ENCODE data around the gene SPATS2L.

The SPATS2L gene

DNA sequence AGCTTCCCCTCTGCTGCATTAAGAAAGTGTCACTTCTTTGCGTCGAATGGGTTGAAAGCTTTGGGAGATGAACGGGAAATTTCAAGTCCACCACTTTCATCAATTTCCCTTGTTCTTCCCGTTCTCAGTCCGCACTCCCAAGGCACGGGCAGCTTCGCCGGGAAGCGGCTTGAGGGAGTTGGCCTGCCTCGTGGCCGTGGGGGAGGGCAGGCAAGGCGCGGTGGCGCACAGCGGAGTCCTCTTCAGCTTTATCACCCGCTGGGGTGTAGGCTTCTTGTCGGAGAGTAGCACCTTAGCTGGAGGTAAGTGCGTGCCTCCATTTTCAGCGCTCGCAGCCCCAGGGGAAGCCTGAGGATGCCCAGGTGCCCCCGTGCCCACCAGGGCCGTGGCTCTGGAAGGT, 183.5 kb downstream of the SPATS2L start:
- in situ Hi-C loops (cut with HindIII; ENCODE audit: low sequenced_read_pairs), result no loop called here

GRCh38 chr2:200492656-200493055, 186.2 kb downstream of the SPATS2L start:
- in situ Hi-C loops (cut with HindIII; ENCODE audit: low sequenced_read_pairs), result no loop called here

DNA sequence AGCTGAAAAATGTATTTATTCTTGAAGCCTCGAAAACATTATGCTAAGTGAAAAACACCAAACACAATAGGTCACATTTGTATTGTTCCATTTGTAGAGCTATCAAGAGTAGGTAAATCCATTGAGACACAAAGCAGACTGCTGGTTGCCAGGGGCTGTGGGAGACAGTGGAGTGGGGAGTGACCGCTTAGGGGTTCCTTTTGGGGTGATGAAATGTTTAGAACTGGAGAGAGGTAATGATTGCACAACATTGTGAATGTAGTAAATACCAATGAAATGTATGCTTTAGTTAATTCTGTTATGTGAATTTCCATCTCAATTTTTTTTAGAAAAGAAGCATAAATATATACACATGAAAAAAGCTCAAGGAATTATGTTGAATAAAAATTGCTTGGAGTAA, 187.6 kb downstream of the SPATS2L start:
- in situ Hi-C loops (cut with HindIII; ENCODE audit: low sequenced_read_pairs), result no loop called here

DNA sequence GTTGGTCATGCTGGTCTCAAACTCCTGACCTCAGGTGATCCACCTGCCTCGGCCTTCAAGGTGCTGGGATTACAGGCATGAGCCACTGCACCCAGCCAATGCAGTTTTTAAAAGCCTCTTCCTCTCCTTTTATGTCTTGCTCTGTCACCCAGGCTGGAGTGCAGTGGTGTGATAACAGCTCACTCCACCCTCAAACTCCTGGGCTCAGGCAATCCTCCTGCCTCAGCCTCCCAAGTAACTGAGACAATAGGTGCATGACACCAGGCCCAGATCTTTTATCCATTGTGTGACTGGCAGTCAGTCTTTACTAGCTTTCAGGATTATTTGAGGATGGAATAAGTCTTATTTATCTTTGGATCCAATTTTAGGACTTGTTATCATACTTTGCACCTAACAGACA, 190.2 kb downstream of the SPATS2L start:
- in situ Hi-C loops (cut with HindIII; ENCODE audit: low sequenced_read_pairs), result no loop called here

- in situ Hi-C loops (cut with HindIII; ENCODE audit: low sequenced_read_pairs), result no loop called here
Observed at GRCh38 chr2:200498402-200499162, 192.1 kb downstream of the SPATS2L start.

DNA sequence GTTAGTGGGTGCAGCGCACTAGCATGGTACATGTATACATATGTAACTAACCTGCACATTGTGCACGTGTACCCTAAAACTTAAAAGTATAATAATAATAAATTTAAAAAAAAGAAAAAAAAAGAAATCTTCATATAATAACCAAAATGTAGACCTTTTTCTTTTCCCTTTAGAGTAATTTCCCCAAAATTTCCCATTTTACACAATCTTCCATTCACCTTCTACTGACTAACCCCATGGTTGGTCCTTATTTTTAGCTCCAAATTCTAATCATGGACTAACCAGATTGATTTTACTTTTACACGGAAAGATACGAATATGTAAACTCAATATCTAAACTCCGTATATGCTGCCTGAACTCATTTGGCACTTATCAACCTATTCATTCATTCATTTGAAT, 195.7 kb downstream of the SPATS2L start:
- in situ Hi-C loops (cut with HindIII; ENCODE audit: low sequenced_read_pairs), result no loop called here

GRCh38 chr2:200506679-200507078, 200.2 kb downstream of the SPATS2L start:
- in situ Hi-C loops (cut with HindIII; ENCODE audit: low sequenced_read_pairs), result no loop called here

DNA sequence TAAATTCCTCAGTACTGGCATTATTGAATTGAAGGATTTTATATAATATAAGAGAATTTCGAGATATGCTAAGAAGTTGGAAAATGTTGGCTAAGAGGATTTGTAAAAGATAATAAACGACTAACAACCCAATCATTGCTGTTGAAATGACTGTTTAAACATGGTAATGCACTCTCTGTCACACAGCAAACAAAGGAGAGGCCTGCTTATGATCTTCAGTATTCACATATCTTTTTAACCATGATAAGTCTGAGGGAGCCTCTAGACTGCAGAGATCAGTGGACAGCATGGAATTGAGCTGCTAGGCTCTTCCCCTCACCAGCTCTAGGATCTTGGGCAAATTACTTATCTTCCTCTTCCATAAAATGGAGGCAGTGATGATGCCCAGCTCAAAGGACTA, 200.7 kb downstream of the SPATS2L start:
- in situ Hi-C loops (cut with HindIII; ENCODE audit: low sequenced_read_pairs), result no loop called here

DNA sequence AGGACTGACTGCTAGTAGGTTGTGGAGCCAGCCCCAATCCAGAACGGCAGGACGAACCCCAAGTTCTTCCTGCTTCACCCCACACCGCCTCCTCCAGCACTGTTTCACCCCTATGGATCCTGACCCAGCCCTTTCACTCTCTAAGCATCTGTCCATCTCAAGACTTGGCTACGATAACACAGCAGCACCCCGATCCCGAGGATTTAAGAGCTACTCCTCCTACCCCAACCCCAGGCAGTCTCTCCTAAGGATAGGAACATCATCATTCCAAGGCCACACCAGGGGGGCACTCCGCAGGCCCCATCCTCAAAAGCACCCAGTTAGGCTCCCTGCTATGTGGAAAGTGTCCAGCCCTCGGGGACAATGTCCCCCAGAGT, 202.7 kb downstream of the SPATS2L start:
- in situ Hi-C loops (cut with HindIII; ENCODE audit: low sequenced_read_pairs), result no loop called here

- in situ Hi-C loops (cut with HindIII; ENCODE audit: low sequenced_read_pairs), result no loop called here
Observed at GRCh38 chr2:200509612-200510433, 203.3 kb downstream of the SPATS2L start, which contains the start of gene KCTD18. KCTD18 (minus strand) TSS chr2:200510068; CDS start chr2:200507016, 3,052 bp downstream.

- in situ Hi-C loops (cut with HindIII; ENCODE audit: low sequenced_read_pairs), result no loop called here
Observed at GRCh38 chr2:200515155-200515554, 208.7 kb downstream of the SPATS2L start.

DNA sequence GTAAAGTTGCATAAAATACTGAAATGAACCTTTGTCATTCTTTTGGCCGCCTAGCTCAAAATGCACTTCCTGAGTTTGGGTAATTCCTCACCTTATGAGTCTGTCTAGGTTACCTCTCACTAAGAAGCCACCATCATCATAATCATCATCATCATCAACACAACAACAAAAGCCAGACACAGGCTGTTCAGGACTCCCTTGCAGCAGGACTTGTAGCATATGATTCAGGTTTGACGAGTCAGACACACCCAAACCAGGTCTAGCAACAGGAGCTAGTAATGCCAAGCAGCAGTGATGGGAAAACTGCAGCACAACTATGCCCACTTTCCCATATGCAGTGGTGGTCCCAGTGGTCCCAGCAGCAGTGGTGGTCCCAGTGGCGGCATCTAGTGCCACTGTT, 216.7 kb downstream of the SPATS2L start:
- in situ Hi-C loops (cut with HindIII; ENCODE audit: low sequenced_read_pairs), result no loop called here

- in situ Hi-C loops (cut with HindIII; ENCODE audit: low sequenced_read_pairs), result no loop called here
Observed at GRCh38 chr2:200523604-200524003, 217.1 kb downstream of the SPATS2L start.

GRCh38 chr2:200525066-200525465, 218.6 kb downstream of the SPATS2L start:
- in situ Hi-C loops (cut with HindIII; ENCODE audit: low sequenced_read_pairs), result no loop called here

DNA sequence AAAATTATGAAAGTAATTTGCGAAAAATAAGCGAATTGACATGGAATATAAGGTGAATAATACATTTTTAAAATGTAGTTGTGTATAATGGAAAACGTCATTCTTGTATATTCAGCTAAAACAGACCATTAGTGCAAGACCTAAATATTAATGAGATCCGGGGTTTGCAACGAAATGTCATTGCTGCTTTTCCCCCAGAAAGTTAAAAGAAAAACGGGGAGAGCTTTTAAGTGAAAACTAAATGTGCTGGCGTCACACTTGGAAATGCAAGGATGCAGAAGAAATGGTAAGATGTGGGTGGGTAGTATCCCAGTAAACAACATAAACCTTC, 219.0 kb downstream of the SPATS2L start:
- in situ Hi-C loops (cut with HindIII; ENCODE audit: low sequenced_read_pairs), result no loop called here

- in situ Hi-C loops (cut with HindIII; ENCODE audit: low sequenced_read_pairs), result no loop called here
Observed at GRCh38 chr2:200525882-200526651, 219.6 kb downstream of the SPATS2L start, which contains the start of gene SGO2. SGO2 (plus strand) TSS chr2:200526207; CDS start chr2:200532976, 6,769 bp downstream.

- in situ Hi-C loops (cut with HindIII; ENCODE audit: low sequenced_read_pairs), result no loop called here
Observed at GRCh38 chr2:200528228-200528627, 221.7 kb downstream of the SPATS2L start.
